SK-N-MC (cell line): ENCODE results near the gene CA6.

ENCODE experiments used
- EZH2 ChIP-seq: fragments of 200-600 bp; sonication (generic); IDR thresholded peaks from one replicate; pipeline ENCODE4 v1.6.1; 2017; ENCODE audit warnings: antibody characterized with exemption
- FOXP2 ChIP-seq: optimal IDR thresholded peaks from 2 replicates; pipeline ENCODE3; 2011; ENCODE audit warnings: mild to moderate bottlenecking, moderate library complexity; ENCODE audit not compliant: insufficient read depth; ENCODE audit errors: extremely low read length, control extremely low read depth
- POLR2AphosphoS5 ChIP-seq: IDR thresholded peaks from 2 replicates; pipeline ENCODE4 v1.6.1; 2012; ENCODE audit warnings: mild to moderate bottlenecking, low read depth, low read length, borderline replicate concordance

- TF ChIP-seq EZH2 (no peak), POLR2AphosphoS5 (no peak), FOXP2 (no peak)
Measured at GRCh38 chr1:8984203-8984602, 38.5 kb downstream of the CA6 start.
